Liver (tissue), 9 donors: ENCODE results near the gene METTL8. TPM values are rescaled to one million over a fixed set of nuclear protein-coding genes. Genes with fewer than 3 reads are reported as not detected.

Experiments used
- DNase-seq: peaks from one replicate; pipeline ENCODE4 v3.0.0-alpha.2; 2017; ENCODE audit warnings: low spot score
- H3K27ac ChIP-seq, 2 donors: one replicate each; pipeline ENCODE4 v1.7.0; 2013; ENCODE audit warnings: inconsistent platforms in 2 of 2, low read length in 2 of 2, control low read depth in 1 of 2, low read depth in 1 of 2, mild to moderate bottlenecking in 1 of 2
- H3K27me3 ChIP-seq, 4 donors: one replicate each; pipeline versions ENCODE4 v1.6.1 to v1.7.0; 2013; ENCODE audit warnings: low read length in 3 of 4, inconsistent platforms in 1 of 4, mild to moderate bottlenecking in 1 of 4, moderate library complexity in 1 of 4; ENCODE audit not compliant: control insufficient read depth in 4 of 4, insufficient read depth in 4 of 4
- H3K36me3 ChIP-seq, 4 donors: one replicate each; pipeline versions ENCODE4 v1.6.1 to v1.7.0; 2013; ENCODE audit warnings: low read length in 3 of 4, mild to moderate bottlenecking in 3 of 4, low read depth in 1 of 4, moderate library complexity in 1 of 4; ENCODE audit not compliant: control insufficient read depth in 4 of 4, insufficient read depth in 3 of 4
- H3K4me1 ChIP-seq, 4 donors: one replicate each; pipeline versions ENCODE4 v1.6.1 to v1.7.0; 2013; ENCODE audit warnings: low read length in 3 of 4, mild to moderate bottlenecking in 3 of 4, moderate library complexity in 1 of 4; ENCODE audit not compliant: control insufficient read depth in 4 of 4, insufficient read depth in 4 of 4
- H3K4me3 ChIP-seq, 3 donors: one replicate each; pipeline versions ENCODE4 v1.6.1 to v1.7.0; 2013; ENCODE audit warnings: low read length in 3 of 3, control low read depth in 1 of 3, low read depth in 1 of 3, mild to moderate bottlenecking in 1 of 3
- H3K9ac ChIP-seq, 2 donors: one replicate each; pipeline ENCODE4 v1.7.0; 2013; ENCODE audit warnings: low read length in 2 of 2, mild to moderate bottlenecking in 2 of 2, moderate library complexity in 2 of 2, control low read depth in 1 of 2, low read depth in 1 of 2
- H3K9me3 ChIP-seq, 4 donors: one replicate each; pipeline versions ENCODE4 v1.6.1 to v1.7.0; 2013; ENCODE audit warnings: low read length in 3 of 4; ENCODE audit not compliant: control insufficient read depth in 4 of 4
- ATF3 ChIP-seq: IDR thresholded peaks from 2 replicates; pipeline ENCODE4 v1.6.1; 2016; ENCODE audit warnings: antibody characterized with exemption
- CTCF ChIP-seq: fragments of 150-350 bp; IDR thresholded peaks from 2 replicates; pipeline ENCODE4 v1.5.1; 2017; ENCODE audit warnings: improper control_type of control experiment, low read depth, low read length; ENCODE audit not compliant: missing input control
- EGR1 ChIP-seq, 2 donors: IDR thresholded peaks; 2 replicates each; pipeline ENCODE4 v1.6.1; 2016 to 2018; ENCODE audit warnings: antibody characterized with exemption in 2 of 2, low read depth in 2 of 2
- FOXA1 ChIP-seq: IDR thresholded peaks from 2 replicates; pipeline ENCODE4 v1.6.1; 2016; ENCODE audit warnings: antibody characterized with exemption
- GABPA ChIP-seq, 2 donors: IDR thresholded peaks in 1 of 2; conservative IDR thresholded peaks in 1 of 2; 2 replicates each; pipeline ENCODE4 v1.6.1; 2016; ENCODE audit warnings: antibody characterized with exemption in 2 of 2, mild to moderate bottlenecking in 1 of 2, moderate library complexity in 1 of 2
- HNF4A ChIP-seq, 2 donors: conservative IDR thresholded peaks; 2 replicates each; pipeline ENCODE4 v1.6.1; 2016; ENCODE audit warnings: antibody characterized with exemption in 2 of 2, mild to moderate bottlenecking in 2 of 2
- HNF4G ChIP-seq: IDR thresholded peaks from 2 replicates; pipeline ENCODE4 v1.6.1; 2016; ENCODE audit warnings: antibody characterized with exemption
- MAX ChIP-seq: IDR thresholded peaks from 2 replicates; pipeline ENCODE4 v1.6.1; 2016; ENCODE audit warnings: antibody characterized with exemption
- NR2F2 ChIP-seq: IDR thresholded peaks from 2 replicates; pipeline ENCODE4 v1.6.1; 2016; ENCODE audit warnings: antibody characterized with exemption
- RAD21 ChIP-seq, 2 donors: IDR thresholded peaks; 2 replicates each; pipeline ENCODE4 v1.6.1; 2016; ENCODE audit warnings: antibody characterized with exemption in 2 of 2, mild to moderate bottlenecking in 2 of 2
- REST ChIP-seq: IDR thresholded peaks from 2 replicates; pipeline ENCODE4 v1.6.1; 2016; ENCODE audit warnings: antibody characterized with exemption, mild to moderate bottlenecking
- SP1 ChIP-seq: IDR thresholded peaks from 2 replicates; pipeline ENCODE4 v1.6.1; 2018; ENCODE audit warnings: antibody characterized with exemption, mild to moderate bottlenecking
- TAF1 ChIP-seq: conservative IDR thresholded peaks from 2 replicates; pipeline ENCODE4 v1.6.1; 2016; ENCODE audit warnings: antibody characterized with exemption, mild to moderate bottlenecking
- ZBTB33 ChIP-seq: IDR thresholded peaks from 2 replicates; pipeline ENCODE4 v1.6.1; 2016; ENCODE audit warnings: antibody characterized with exemption
- WGBS: extraction: QIAGEN DNeasy Blood & Tissue Kit; methylation state at CpG from one replicate; pipeline ENCODE4 v1.1.7; 2013; 5-methylcytosine and 5-hydroxymethylcytosine counted together
- polyA plus RNA-seq, 2 donors: library from polyadenylated mRNA; stranded (reverse) in 1 of 2; unstranded in 1 of 2; fragments of 200-250 nt in 1 of 2; fragments of >200 nt in 1 of 2; fragmentation: Nextera tagmentation in 1 of 2; extraction: Ambion mirVana in 1 of 2; gene quantifications; one replicate each; pipeline versions ENCODE4 v1.2.1 to v1.2.3, GENCODE V29; 2013 to 2015
- total RNA-seq, 2 donors: library from RNA; depleted of rRNA; stranded (reverse); fragments of >200 nt; gene quantifications; one replicate each; pipeline ENCODE4 v1.2.3, GENCODE V29; 2014
- donor health status: healthy.
- donor health status: healthy.
- donor health status: healthy.
- donor health status: healthy.
- donor health status: healthy.

METTL8 gene
- total and polyA plus RNA-seq, 4 donors = 3.6 to 8.1 (median 5.9) TPM

GRCh38 chr2:171319164-171319810, 114.5 kb downstream of the METTL8 start (continued):
- TF ChIP-seq MAX = no peak
- no peak for TF ChIP-seq CTCF
- TF ChIP-seq ATF3 = no peak
- TF ChIP-seq NR2F2 = no peak
- no peak for TF ChIP-seq HNF4A (conservative IDR thresholded peaks at IDR 0.05)
- no peak for TF ChIP-seq HNF4G
- TF ChIP-seq ZBTB33 = no peak

GRCh38 chr2:171318463-171318934, 115.3 kb downstream of the METTL8 start:
- DNase-seq = no peak
- WGBS = 70% methylated on average over 6 of the region's 6 CpGs
- Histone ChIP-seq H3K9me3 (no peaks in the 10 kb centered on the region), H3K36me3 (peaks cover 0 to 2% (median 0%) of the 10 kb centered on the region in 4 donors), H3K9ac (no peak overlapping the region), H3K4me1 (no peaks in the 10 kb centered on the region), H3K27ac (no peak overlapping the region), H3K27me3 (no peaks in the 10 kb centered on the region), H3K4me3 (no peak overlapping the region)
- no peak for TF ChIP-seq REST
- TF ChIP-seq MAX = no peak
- TF ChIP-seq ZBTB33 = no peak
- TF ChIP-seq FOXA1 = no peak
- TF ChIP-seq RAD21 (IDR thresholded peaks at IDR 0.05) = no peak
- no peak for TF ChIP-seq CTCF
- no peak for TF ChIP-seq SP1
- TF ChIP-seq HNF4G = no peak
- no peak for TF ChIP-seq EGR1 (IDR thresholded peaks at IDR 0.05; ENCODE audit: low read depth in 2 of 2)
- no peak for TF ChIP-seq TAF1
- TF ChIP-seq ATF3 = no peak
- no peak for TF ChIP-seq GABPA (IDR thresholded peaks at IDR 0.05 in 1 of 2, conservative IDR thresholded peaks at IDR 0.05 in 1 of 2)
- TF ChIP-seq NR2F2 = no peak
- TF ChIP-seq HNF4A (conservative IDR thresholded peaks at IDR 0.05) = no peak
